ENCODE results near the gene NOP10. TPM values are rescaled to one million over a fixed set of nuclear protein-coding genes. Genes with fewer than 3 reads are reported as not detected.

The NOP10 gene
- total and polyA plus RNA-seq, 4 donors = 95.6 to 284 (median 136) TPM

DNA sequence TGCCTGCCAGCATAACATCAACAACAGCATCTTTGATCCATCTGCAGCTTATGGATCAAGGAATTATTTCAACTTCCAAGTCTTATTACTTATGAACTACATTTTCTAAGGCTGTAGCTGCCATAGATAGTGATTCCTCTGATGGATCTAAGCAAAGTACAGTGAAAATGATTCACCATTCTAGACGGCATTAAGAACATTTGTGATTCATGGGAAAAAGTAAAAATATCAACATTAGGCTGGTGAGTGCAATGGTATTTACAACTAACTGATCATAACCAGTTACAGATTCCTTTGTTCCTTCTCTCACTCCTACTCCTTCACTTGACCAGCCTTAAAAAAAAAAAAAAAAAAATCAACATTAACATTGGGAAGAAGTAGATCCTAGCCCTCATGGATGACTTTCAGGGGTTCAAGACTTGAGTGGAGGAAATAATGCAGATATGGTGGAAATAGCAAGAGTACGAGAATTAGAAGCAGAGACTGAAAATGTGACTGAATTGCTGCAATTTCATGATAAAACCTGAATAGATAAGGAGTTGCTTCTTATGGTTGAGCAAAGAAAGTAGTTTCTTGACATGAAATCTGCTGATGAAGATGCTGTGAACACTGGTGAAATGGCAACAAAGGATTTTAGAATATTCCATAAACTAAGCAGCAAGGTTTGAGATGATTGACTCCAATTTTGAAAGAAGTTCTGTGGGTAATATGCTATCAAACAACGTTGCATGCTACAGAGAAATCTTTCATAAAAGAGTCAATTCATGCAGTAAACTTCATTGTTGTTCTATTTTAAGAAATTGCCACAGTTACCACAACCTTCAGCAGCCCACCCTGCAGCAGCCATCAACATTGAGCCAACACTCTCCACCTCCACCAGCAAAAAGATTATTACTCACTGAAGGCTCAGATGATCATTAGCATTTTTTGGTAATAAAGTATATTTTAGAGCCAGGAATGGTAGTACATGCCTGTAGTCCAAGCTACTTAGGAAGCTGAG, 28.1 kb downstream of the NOP10 start:
- 69 to 71% methylated on average over 3 of the region's 3 CpGs for WGBS, 2 donors
- Histone ChIP-seq H3K4me1 (ENCODE audit: control insufficient read depth in 1 of 2, insufficient read depth in 2 of 2, low read length in 2 of 2) (peaks cover 4 to 11% of the 10 kb centered on the region in 2 donors), H3K27ac (ENCODE audit: low read depth in 1 of 2, low read length in 2 of 2) (no peak overlapping the region), H3K36me3 (ENCODE audit: control insufficient read depth in 1 of 2, insufficient read depth in 2 of 2, low read length in 1 of 2) (no peaks in the 10 kb centered on the region), H3K9me3 (ENCODE audit: control insufficient read depth, low read length) (no peaks in the 10 kb centered on the region), H3K4me3 (ENCODE audit: low read length in 2 of 2) (no peak overlapping the region), H3K27me3 (ENCODE audit: control insufficient read depth in 1 of 2, insufficient read depth in 2 of 2, low read length in 1 of 2) (no peaks in the 10 kb centered on the region)
- intact Hi-C loops (cut with DNase I) = no loop called here
- DNase-seq (no peak), ATAC-seq (ENCODE audit: low FRiP score) (no peak)

DNA sequence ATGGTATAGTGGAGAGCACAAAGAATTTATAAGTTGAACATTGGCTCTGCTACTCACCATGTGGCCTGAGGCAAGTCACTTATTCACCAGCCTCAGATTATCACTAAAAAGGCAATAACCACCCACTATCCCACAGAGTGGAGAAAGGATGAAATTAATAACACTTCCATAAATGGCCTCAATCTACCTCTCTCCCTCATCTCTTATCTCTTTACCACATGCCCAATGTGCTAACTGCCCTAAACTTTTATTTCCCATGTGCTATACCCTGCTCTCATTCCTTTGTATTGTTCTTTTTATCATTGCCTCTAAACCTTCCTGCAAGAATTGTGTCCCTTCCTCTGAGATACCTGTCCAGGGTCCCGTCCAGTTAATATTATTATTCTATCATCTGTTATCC, 31.4 kb downstream of the NOP10 start:
- H3K9me3 ChIP-seq (ENCODE audit: control insufficient read depth, low read length) = no peaks in the 10 kb centered on the region
- H3K27me3 ChIP-seq (ENCODE audit: control insufficient read depth in 1 of 2, insufficient read depth in 2 of 2, low read length in 1 of 2) = no peaks in the 10 kb centered on the region
- no peak overlapping the region for H3K27ac ChIP-seq (ENCODE audit: low read depth in 1 of 2, low read length in 2 of 2)
- WGBS, 2 donors = 91 to 93% methylated on average over 1 of the region's 1 CpG
- DNase-seq (no peak), ATAC-seq (ENCODE audit: low FRiP score) (no peak)
- peaks cover 3 to 11% of the 10 kb centered on the region in 2 donors for H3K4me1 ChIP-seq (ENCODE audit: control insufficient read depth in 1 of 2, insufficient read depth in 2 of 2, low read length in 2 of 2)
- no peak overlapping the region for H3K4me3 ChIP-seq (ENCODE audit: low read length in 2 of 2)
- intact Hi-C loops (cut with DNase I) = no loop called here
- no peaks in the 10 kb centered on the region for H3K36me3 ChIP-seq (ENCODE audit: control insufficient read depth in 1 of 2, insufficient read depth in 2 of 2, low read length in 1 of 2)

DNA sequence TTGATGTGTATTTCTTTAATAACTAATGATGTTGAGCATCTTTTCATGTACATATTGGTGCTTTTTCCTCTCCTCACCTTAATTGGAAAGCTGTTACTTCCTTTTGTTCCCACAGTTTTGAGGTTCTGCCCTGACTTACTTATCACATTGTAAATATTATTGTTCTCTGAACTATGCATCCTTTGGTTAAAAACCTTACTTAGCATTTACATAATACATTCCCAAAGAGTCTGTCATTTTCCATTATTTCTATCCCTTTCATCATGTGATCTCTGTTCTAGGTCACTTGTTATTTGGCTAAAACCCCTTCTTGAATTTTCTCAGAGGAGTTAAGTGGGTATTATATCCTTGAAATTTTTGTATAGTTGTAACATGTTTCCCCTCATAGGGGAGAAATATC, 38.3 kb downstream of the NOP10 start:
- peaks cover 3 to 4% of the 10 kb centered on the region in 2 donors for H3K4me1 ChIP-seq (ENCODE audit: control insufficient read depth in 1 of 2, insufficient read depth in 2 of 2, low read length in 2 of 2)
- no peaks in the 10 kb centered on the region for H3K27me3 ChIP-seq (ENCODE audit: control insufficient read depth in 1 of 2, insufficient read depth in 2 of 2, low read length in 1 of 2)
- H3K36me3 ChIP-seq (ENCODE audit: control insufficient read depth in 1 of 2, insufficient read depth in 2 of 2, low read length in 1 of 2) = no peaks in the 10 kb centered on the region
- H3K9me3 ChIP-seq (ENCODE audit: control insufficient read depth, low read length) = no peaks in the 10 kb centered on the region
- intact Hi-C loops (cut with DNase I) = no loop called here
- no peak overlapping the region for H3K4me3 ChIP-seq (ENCODE audit: low read length in 2 of 2)
- H3K27ac ChIP-seq (ENCODE audit: low read depth in 1 of 2, low read length in 2 of 2) = no peak overlapping the region
- DNase-seq (no peak), ATAC-seq (ENCODE audit: low FRiP score) (no peak)

DNA sequence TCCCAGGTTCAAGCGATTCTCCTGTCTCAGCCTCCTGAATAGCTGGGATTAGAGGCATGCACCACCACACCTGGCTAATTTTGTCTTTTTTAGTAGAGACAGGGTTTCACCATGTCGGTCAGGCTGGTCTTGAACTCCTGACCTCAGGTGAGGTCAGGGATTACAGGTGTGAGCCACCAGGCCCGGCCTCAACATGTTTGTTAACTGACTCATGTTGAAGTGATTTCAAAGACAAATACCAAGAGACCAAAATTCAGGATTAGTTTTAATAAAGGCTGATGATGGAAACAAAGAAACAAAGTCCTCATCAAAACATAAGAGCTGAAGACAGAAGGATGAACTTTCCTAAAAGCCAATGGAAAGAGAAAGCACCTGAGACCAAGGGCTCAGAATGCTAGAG, 41.9 kb downstream of the NOP10 start:
- 71 to 80% methylated on average over 3 of the region's 3 CpGs for WGBS, 2 donors
- intact Hi-C loops (cut with DNase I) = no loop called here
- Histone ChIP-seq H3K27me3 (ENCODE audit: control insufficient read depth in 1 of 2, insufficient read depth in 2 of 2, low read length in 1 of 2) (no peaks in the 10 kb centered on the region), H3K4me1 (ENCODE audit: control insufficient read depth in 1 of 2, insufficient read depth in 2 of 2, low read length in 2 of 2) (peaks cover 0 to 8% of the 10 kb centered on the region in 2 donors), H3K9me3 (ENCODE audit: control insufficient read depth, low read length) (no peaks in the 10 kb centered on the region), H3K36me3 (ENCODE audit: control insufficient read depth in 1 of 2, insufficient read depth in 2 of 2, low read length in 1 of 2) (no peaks in the 10 kb centered on the region), H3K27ac (ENCODE audit: low read depth in 1 of 2, low read length in 2 of 2) (no peak overlapping the region), H3K4me3 (ENCODE audit: low read length in 2 of 2) (no peak overlapping the region)
- ATAC-seq (ENCODE audit: low FRiP score) (no peak), DNase-seq (no peak)

DNA sequence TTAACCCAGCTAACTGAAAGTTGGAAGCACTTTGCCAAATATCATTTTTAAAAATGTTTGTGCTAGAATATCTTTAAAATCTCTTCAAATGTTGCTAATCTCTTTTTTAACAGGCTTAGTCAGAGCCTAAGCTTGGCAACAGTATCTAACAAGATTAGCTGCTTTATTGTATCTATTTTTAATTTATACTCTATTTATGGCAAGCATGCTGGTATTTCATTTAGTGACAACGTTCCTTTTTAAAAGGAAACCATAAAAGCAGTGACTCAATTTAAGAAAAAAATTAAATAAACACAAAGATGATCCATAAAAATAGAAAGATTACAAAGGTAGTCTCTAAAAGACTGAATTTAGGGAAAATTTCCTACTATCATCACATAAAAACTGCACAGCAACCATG, 45.9 kb downstream of the NOP10 start:
- Histone ChIP-seq H3K27me3 (ENCODE audit: control insufficient read depth in 1 of 2, insufficient read depth in 2 of 2, low read length in 1 of 2) (no peaks in the 10 kb centered on the region), H3K4me3 (ENCODE audit: low read length in 2 of 2) (no peak overlapping the region), H3K4me1 (ENCODE audit: control insufficient read depth in 1 of 2, insufficient read depth in 2 of 2, low read length in 2 of 2) (peaks cover 0 to 8% of the 10 kb centered on the region in 2 donors), H3K9me3 (ENCODE audit: control insufficient read depth, low read length) (no peaks in the 10 kb centered on the region), H3K36me3 (ENCODE audit: control insufficient read depth in 1 of 2, insufficient read depth in 2 of 2, low read length in 1 of 2) (no peaks in the 10 kb centered on the region), H3K27ac (ENCODE audit: low read depth in 1 of 2, low read length in 2 of 2) (peak overlapping the region in 1 of 2 donors; percentile 20)
- ATAC-seq (ENCODE audit: low FRiP score) (peak; percentile 68), DNase-seq (no peak)
- 0 to 1% methylated on average over 1 of the region's 1 CpG for WGBS, 2 donors
- intact Hi-C loops (cut with DNase I) = no loop called here

DNA sequence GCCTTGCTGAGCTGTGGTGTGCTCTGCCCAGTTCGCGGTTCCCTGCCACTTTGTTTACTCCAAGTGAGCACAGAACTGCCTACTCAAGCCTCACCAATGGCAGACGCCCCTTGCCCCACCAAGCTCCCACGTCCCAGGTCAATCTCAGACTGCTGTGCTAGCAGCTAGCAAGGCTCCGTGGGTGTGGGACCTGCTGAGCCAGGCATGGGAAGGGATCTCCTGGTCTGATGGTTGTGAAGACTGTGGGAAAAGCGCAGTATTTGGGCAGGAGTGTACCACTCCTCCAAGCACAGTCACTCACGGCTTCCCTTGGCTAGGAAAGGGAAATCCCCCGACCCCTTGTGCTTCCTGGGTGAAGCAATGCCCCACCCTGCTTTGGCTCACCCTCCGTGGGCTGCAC, 50.3 kb downstream of the NOP10 start:
- no peaks in the 10 kb centered on the region for H3K27me3 ChIP-seq (ENCODE audit: control insufficient read depth in 1 of 2, insufficient read depth in 2 of 2, low read length in 1 of 2)
- no peak for ATAC-seq (ENCODE audit: low FRiP score)
- intact Hi-C loops (cut with DNase I) = no loop called here
- no peak overlapping the region for H3K27ac ChIP-seq (ENCODE audit: low read depth in 1 of 2, low read length in 2 of 2)
- no peaks in the 10 kb centered on the region for H3K36me3 ChIP-seq (ENCODE audit: control insufficient read depth in 1 of 2, insufficient read depth in 2 of 2, low read length in 1 of 2)
- H3K4me1 ChIP-seq (ENCODE audit: control insufficient read depth in 1 of 2, insufficient read depth in 2 of 2, low read length in 2 of 2) = peaks cover 0 to 3% of the 10 kb centered on the region in 2 donors
- WGBS, 2 donors = 96 to 97% methylated on average over 9 of the region's 9 CpGs
- H3K4me3 ChIP-seq (ENCODE audit: low read length in 2 of 2) = no peak overlapping the region
- no peak for DNase-seq
- no peaks in the 10 kb centered on the region for H3K9me3 ChIP-seq (ENCODE audit: control insufficient read depth, low read length)

Small RNAs within 50 kb of the gene (microRNA-seq; reads per million reads assigned to microRNA genes)
- gene MIR1233-1 = 0 reads per million in 2 donors

Other genes with a start within 250 kb of the NOP10 start
- gene EMC7, start 241.3 kb downstream of the NOP10 start, total RNA-seq = 10 to 100 TPM; 53.5 to 60.1 TPM
- 10 to 100 TPM; 65.4 to 91.5 TPM for gene EMC7, start 241.3 kb downstream of the NOP10 start, polyA plus RNA-seq
- 1 to 10 TPM; 1.7 TPM for gene PGBD4, start 241.1 kb downstream of the NOP10 start, total RNA-seq
- gene PGBD4, start 241.1 kb downstream of the NOP10 start, polyA plus RNA-seq = 1 to 10 TPM in 1 of 2 donors, under 1 TPM in 1; 0.13 to 1.4 TPM
- 10 to 100 TPM; 64.5 to 64.7 TPM for gene KATNBL1, start 133.0 kb downstream of the NOP10 start, total RNA-seq
- gene KATNBL1, start 133.0 kb downstream of the NOP10 start, polyA plus RNA-seq = 10 to 100 TPM; 16.4 to 32.0 TPM
- 10 to 100 TPM; 64.9 to 71.8 TPM for gene EMC4, start 118.1 kb downstream of the NOP10 start, total RNA-seq
- gene EMC4, start 118.1 kb downstream of the NOP10 start, polyA plus RNA-seq = 100 to 1,000 TPM; 105 to 130 TPM
- 10 to 100 TPM; 40.5 to 46.0 TPM for gene SLC12A6, start 5.4 kb downstream of the NOP10 start, total RNA-seq
- gene SLC12A6, start 5.4 kb downstream of the NOP10 start, polyA plus RNA-seq = 10 to 100 TPM; 14.8 to 20.0 TPM
- not detected for gene NUTM1, start 179 bp upstream of the NOP10 start, total RNA-seq
- not detected for gene NUTM1, start 179 bp upstream of the NOP10 start, polyA plus RNA-seq
- 10 to 100 TPM; 32.1 to 78.6 TPM for gene LPCAT4, start 24.1 kb upstream of the NOP10 start, total RNA-seq
- gene LPCAT4, start 24.1 kb upstream of the NOP10 start, polyA plus RNA-seq = 10 to 100 TPM in 1 of 2 donors, 1 to 10 TPM in 1; 7.6 to 37.5 TPM
- 100 to 1,000 TPM in 1 of 2 donors, 10 to 100 TPM in 1; 70.2 to 131 TPM for gene GOLGA8A, start 94.7 kb upstream of the NOP10 start, total RNA-seq
- gene GOLGA8A, start 94.7 kb upstream of the NOP10 start, polyA plus RNA-seq = 100 to 1,000 TPM in 1 of 2 donors, 1 to 10 TPM in 1; 3.6 to 150 TPM
- gene GOLGA8B, start 240.5 kb upstream of the NOP10 start, total RNA-seq = 100 to 1,000 TPM in 1 of 2 donors, 10 to 100 TPM in 1; 93.4 to 127 TPM
- 100 to 1,000 TPM in 1 of 2 donors, 1 to 10 TPM in 1; 5.8 to 123 TPM for gene GOLGA8B, start 240.5 kb upstream of the NOP10 start, polyA plus RNA-seq

All from aorta (tissue), 5 donors.